ENCODE measurements around the gene PKIB.
"Not testable (repeated sequence)": the region's sequence is repeated elsewhere in the genome, so short reads cannot be mapped to it uniquely, and the experiment has no call there.

The PKIB gene

DNA sequence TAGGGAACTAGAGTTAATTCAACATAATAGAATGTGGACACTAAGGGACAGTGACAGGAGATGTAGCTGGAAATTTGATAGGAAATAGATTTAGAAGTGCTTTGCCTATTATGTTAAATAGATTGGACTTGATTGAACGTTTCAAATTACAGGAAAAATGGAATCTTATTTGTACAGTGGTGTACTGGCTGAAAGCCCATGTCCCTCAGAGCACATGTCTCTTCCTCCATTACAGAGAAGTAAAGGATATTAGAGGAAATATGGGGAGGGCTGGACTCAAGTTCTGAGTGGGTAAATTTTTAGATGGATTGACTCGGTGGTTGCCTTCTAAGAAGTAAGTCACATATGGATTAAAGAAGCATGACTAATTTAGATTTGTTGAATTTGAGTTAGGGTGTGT is 11.4 kb downstream of the PKIB start:
- no peak for DNase-seq

DNA sequence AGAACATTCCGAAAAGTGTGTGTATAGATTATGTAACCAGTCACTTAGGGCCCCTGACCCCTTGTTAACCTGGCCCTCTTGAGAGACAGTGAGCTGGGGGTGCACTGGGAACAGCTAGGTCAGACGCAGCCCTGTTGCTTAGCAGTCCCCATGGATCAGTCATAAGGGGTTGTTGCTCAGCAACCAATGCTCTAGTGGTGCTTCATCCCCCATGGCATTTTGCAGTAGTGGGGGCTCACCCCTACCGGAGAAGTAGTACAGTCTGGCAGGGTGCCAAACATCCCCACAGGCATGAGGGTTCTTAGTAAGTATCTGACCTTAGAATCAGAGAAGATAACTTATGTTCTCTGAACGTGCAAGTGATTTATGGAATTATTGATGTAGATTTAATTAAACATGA is 12.3 kb downstream of the PKIB start:
- DNase-seq: no peak

DNA sequence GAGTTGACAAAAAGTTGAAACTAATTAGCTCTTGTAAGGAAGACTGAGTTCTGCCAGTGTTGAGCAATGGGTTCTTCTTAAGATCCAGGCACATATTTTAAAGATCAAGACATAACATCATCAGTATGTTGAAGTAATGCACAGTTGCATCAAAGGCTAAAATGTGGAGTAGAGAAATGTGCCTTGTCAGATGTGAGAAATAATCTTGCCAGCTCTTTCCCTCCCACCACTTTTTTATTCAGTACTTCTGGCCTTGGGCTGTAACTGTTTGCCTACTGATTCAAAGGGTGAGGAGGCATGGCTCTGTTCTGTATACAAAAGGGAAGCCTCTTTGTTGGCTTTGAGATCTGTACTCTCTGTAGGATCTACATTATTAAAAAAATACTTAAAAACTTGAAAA is 13.1 kb downstream of the PKIB start:
- DNase-seq: no peak

DNA sequence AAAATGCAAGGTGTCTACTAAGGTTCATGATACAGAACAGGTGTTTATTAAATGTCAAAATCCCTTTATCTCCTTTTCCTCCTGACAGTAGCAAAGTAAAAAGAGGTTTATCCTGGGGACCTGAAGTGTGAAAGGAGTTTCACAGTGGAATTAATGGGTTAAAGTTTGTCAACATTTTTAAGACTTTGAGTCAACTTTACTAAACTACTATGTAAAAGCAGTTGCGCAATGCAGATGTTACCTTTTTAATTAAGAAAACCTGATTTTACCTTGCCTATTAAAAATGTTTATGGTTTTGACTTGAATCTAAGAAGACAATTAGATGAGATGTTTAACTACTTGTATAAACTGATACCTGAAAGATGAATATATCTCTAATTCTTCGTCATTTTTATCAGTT is 14.6 kb downstream of the PKIB start:
- DNase-seq: no peak

- DNase-seq: no peak
Observed at GRCh38 chr6:122628714-122629113, 18.5 kb downstream of the PKIB start.

GRCh38 chr6:122631571-122632249 is 21.5 kb downstream of the PKIB start:
- no peak for DNase-seq

DNA sequence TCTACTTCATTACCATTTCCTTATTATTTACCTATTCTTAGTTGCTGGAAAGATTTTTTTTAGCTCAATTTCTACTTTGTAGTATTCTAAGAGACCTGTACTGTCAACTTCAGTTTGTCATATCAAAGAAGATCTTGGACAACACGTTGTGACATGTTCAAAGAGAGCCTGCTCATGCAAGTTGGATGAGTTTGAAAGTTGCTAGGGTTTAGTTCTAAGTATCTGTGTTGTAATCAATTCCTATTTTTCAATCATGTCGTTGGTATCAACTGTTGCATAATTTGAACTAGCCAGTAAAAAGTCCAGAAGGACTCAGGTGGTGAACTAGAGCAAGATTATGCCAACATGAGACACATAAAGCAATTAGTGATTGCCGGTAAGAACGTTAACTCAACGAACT is 30.2 kb downstream of the PKIB start:
- DNase-seq: no peak

GRCh38 chr6:122641819-122642218 is 31.6 kb downstream of the PKIB start:
- no peak for DNase-seq

GRCh38 chr6:122642604-122643003 is 32.4 kb downstream of the PKIB start:
- not testable (repeated sequence) for DNase-seq

- no peak for DNase-seq
Observed at GRCh38 chr6:122645256-122645655, 35.1 kb downstream of the PKIB start.

DNA sequence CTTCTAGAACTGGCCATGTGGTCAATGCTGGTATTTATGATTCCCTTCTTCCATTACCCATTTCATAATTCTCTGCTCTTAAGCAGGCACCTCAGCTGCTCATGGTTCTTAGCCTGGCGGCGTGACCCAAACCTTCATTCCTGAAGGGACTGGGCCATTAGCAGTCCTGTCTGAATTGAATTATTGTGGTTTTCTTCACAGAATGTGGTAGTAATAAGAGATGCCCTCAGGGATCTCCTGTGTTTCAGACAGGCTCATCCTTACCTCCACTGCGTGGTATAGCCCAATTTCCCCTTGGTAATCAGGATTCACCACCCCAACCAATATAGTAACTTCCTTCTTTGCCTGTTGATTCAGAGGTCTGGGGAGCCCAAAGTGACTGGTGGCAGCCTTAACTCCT is 37.6 kb downstream of the PKIB start:
- DNase-seq: no peak

DNA sequence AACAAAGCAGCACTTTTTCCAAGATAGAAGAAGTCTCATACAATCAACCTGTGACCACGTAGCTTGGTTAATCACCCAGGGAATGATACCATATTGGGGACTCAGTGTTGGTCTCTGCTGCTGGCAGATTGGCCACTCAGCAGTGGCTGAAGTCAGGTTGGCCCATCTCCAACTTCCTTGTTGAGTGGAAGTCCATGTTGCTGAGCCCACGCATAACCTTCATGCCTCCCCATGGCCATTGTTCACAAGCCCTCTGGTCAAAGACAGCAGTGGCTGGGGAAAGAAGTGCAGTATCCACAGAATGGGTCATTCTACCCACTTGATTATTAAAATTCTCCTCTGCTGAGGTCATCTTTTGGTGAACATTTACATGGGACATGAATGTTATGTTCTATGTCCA is 38.5 kb downstream of the PKIB start:
- no peak for DNase-seq

DNA sequence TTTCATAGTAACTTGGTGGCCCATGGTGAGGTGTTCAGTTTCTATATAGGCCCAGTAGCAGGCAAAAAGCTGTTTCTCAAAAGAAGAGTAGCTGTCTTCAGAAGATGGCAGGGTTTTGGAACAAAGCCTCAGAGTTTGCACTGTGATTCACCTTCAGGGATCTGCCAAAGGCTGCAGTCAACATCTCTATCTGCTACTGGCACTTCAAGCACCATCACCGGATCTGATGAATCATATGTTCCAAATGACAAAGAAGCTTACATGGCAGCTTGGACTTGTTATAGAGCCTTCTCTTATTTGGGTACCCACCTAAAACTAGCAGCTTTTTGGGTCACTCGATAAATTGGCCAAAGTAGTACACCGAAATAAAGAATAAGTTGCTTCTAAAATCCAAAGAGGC is 39.5 kb downstream of the PKIB start:
- DNase-seq: no peak

GRCh38 chr6:122650403-122650802 is 40.2 kb downstream of the PKIB start:
- no peak for DNase-seq

GRCh38 chr6:122651031-122651430 is 40.8 kb downstream of the PKIB start:
- DNase-seq: no peak

GRCh38 chr6:122651604-122652003 is 41.4 kb downstream of the PKIB start:
- no peak for DNase-seq

DNA sequence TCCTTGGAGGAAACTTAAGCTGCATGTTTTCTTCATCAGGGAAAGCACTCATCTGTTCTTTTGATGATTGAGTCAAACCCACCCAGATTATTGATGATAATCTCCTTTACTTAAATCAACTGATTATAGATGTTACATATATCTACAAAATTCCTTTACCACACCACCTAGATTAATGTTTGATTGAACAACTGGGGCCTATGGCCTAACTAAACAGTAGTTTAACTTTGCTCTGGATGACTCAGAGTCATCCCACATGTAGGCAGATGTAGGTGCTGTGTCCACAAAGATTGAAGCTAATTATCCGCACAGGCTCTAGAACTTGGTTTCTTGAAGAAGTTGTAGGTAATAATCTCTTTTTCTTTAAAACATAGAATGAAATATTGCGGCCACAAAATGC is 42.2 kb downstream of the PKIB start:
- DNase-seq: peak in 1 of 2 donors; percentile 11

GRCh38 chr6:122653094-122653493 is 42.9 kb downstream of the PKIB start:
- DNase-seq: no peak

GRCh38 chr6:122654012-122654411 is 43.8 kb downstream of the PKIB start:
- DNase-seq: no peak

- DNase-seq: no peak
Observed at GRCh38 chr6:122657601-122658000, 47.4 kb downstream of the PKIB start.

DNA sequence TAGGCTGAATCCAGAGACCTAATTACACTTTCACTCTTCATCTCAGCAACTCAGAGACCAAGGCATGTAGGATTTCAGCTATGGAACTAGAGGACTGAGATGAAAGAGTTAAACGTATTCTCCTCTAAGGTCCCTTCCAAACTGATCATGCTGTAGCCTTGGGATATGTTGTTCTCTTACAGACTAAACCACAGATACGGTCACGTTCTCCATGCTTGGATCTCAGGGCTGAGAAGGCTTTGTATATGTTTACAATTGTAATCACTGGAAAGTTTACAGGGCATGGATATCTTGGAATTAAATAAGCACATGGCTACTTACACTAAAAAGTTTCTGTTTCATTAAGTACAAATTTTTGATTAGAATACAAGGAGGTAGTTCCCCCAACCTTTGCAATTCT is 50.1 kb downstream of the PKIB start:
- DNase-seq: no peak

GRCh38 chr6:122663981-122664380 is 53.8 kb downstream of the PKIB start:
- DNase-seq: no peak

DNA sequence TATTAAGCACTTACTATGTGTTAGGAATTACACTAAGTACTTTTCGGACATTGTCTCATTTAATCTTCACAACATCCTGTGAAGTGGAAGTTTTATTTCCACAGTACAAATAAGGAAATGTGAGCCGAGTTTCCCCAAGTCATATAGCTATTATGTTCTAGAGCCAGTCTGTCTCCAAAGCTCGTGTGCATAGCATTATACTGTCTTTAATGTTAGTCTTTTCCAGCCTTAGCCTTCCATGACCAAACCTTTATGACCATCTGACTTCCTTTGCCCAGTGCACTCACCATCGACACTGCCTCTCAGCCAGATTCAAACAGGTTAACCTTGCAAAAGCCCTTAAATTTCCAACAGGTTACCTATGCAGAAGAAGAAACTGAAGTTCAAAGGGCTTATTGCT is 55.7 kb downstream of the PKIB start:
- DNase-seq: no peak

- DNase-seq: no peak
Observed at GRCh38 chr6:122666418-122666817, 56.2 kb downstream of the PKIB start.

GRCh38 chr6:122669418-122669817 is 59.2 kb downstream of the PKIB start:
- DNase-seq: no peak
